Measurements from ENCODE around the gene WARS2.

GRCh38 chr1:119069682-119070081 is 70.8 kb downstream of the WARS2 start:
- TF ChIP-seq CTCF (IDR thresholded peaks at IDR 0.05) (no peak), POLR2A (IDR thresholded peaks at IDR 0.05) (no peak)

Measured in esophagus squamous epithelium (tissue), 4 donors.